GM12865 (cell line): Measurements from ENCODE around the gene ZNF487.
"Not testable (repeated sequence)": the region's sequence is repeated elsewhere in the genome, so short reads cannot be mapped to it uniquely, and the experiment has no call there.

Source experiments
- DNase-seq: peaks from one replicate; pipeline ENCODE4 v3.0.0; 2010; ENCODE audit warnings: low read depth
- H3K4me3 ChIP-seq: 2 replicates; pipeline ENCODE4 v1.5.1; 2011; ENCODE audit warnings: mild to moderate bottlenecking, low read depth, low read length, control low read depth
- TF ChIP-seq, protein P1 (sequence below): IDR thresholded peaks from 2 replicates; pipeline ENCODE4 v1.5.1; 2011; ENCODE audit warnings: low read length, control low read depth, low read depth, inconsistent platforms; ENCODE audit not compliant: insufficient read depth; ENCODE audit errors: missing control alignments

The ZNF487 gene

DNA sequence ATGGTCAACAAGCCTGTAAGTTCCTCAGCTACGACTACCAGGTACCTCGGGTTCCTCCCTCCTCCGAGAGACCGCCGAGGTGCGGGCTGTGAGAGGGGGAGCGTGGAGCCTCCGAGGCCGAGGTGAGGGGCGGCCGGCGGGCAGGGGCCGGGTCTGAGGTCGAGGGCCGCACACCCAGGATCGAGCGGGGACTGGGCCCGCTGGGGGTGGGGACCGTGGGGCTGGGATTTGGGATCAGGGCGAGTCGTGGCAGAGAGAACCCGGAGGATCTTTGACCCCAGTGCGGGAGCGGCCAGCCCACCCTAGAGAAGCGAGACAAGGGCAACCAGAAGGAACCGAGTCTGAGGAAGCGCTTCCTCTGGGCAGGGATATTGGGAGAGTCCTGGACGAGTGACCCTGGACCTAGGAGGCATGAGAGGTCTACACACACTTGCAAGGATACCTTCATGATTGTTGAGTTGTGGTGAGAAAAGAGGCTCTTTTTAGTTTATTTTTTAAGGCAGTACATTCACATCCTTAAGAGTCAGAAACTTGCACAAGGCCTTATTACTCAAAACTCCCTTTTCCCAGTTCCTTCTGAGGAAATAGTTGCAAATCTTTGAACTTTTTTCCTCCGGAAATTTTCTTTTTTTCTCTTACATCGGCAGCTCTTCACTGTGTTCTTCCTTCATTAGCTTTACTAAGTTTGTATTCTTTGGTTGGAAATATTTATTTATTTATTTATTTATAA is 395 bp downstream of the ZNF487 start:
- H3K4me3 ChIP-seq = peak overlapping the region; percentile 90
- TF ChIP-seq, protein P1, sequence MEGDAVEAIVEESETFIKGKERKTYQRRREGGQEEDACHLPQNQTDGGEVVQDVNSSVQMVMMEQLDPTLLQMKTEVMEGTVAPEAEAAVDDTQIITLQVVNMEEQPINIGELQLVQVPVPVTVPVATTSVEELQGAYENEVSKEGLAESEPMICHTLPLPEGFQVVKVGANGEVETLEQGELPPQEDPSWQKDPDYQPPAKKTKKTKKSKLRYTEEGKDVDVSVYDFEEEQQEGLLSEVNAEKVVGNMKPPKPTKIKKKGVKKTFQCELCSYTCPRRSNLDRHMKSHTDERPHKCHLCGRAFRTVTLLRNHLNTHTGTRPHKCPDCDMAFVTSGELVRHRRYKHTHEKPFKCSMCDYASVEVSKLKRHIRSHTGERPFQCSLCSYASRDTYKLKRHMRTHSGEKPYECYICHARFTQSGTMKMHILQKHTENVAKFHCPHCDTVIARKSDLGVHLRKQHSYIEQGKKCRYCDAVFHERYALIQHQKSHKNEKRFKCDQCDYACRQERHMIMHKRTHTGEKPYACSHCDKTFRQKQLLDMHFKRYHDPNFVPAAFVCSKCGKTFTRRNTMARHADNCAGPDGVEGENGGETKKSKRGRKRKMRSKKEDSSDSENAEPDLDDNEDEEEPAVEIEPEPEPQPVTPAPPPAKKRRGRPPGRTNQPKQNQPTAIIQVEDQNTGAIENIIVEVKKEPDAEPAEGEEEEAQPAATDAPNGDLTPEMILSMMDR = no peak
- DNase-seq = no peak

DNA sequence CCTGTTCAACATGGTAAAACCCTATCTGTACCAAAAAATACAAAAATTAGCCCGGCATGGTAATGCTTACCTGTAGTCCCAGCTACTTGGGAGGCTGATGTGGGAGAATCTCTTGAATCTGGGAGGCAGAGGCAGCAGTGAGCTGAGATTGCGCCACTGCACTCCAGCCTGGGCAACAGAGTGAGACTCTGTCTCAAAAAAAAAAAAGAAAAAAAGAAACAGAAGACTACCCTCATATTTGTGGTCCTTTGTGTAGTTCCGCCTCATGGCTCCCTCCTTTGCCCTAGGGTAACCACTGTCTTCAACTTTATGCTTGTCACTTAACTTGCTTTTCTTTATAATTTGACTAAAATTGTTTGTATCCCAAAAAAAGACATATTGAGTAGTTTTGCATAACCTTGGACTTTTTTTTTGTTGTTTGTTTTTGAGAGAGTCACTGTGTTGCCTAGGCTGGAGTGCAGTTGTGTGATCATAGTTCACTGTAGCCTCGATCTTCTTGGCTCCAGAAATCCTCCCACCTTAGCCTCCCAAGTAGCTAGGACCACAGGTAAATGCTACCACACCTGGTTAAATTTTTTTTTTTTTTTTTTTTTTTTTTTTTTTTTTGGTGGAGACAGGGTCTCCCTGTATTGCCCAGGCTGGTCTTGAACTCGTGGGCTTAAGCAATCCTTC is 3.7 kb downstream of the ZNF487 start:
- TF ChIP-seq, protein P1 = no peak
- H3K4me3 ChIP-seq = no peak overlapping the region
- DNase-seq = no peak

DNA sequence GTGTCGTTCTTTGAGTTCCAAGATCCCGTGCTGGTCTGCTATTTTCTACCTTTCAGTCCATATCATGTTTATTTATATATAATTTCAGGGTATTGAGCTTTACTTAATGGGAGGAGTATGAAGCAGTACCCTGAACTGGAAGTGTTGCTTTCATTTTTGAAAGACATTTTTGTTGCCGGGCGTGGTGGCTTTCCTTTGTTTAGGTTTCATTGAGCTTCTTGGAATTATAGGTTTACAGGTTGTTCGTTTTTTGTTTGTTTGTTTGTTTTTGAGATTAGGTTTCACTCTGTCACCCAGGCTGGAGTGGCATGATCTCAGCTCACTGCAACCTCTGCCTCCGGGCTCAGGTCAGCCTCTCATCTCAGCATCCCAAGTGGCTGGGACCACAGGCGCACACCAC is 7.4 kb downstream of the ZNF487 start:
- no peak for DNase-seq
- TF ChIP-seq, protein P1 = no peak
- no peak overlapping the region for H3K4me3 ChIP-seq

DNA sequence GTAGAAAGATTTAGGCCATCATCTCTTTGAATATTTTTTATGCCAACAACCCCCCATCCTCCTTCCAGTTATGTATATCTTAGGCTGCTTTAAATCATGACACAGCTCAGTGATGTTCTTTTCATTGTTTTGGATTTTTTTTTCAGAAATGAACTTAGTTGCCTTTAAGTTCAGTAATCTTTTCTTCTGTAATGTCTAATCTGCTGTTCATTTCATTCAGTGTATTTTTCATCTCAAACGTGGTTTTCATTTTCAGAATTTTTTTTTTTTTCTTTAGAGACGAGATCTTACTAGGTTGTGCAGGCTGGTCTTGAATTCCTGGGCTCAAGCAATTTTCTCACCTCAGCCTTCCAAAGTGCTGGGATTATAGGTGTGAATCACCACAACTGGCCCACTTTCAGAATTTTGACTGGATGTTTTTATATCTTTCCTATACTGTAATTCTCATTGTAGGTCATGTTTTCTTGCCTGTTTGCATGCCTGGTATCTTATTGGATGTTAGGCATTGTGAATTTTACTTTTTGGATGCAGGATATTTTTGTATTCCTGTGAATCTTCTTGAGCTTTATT is 8.1 kb downstream of the ZNF487 start:
- no peak for DNase-seq
- TF ChIP-seq, protein P1 = no peak
- H3K4me3 ChIP-seq = no peak overlapping the region

DNA sequence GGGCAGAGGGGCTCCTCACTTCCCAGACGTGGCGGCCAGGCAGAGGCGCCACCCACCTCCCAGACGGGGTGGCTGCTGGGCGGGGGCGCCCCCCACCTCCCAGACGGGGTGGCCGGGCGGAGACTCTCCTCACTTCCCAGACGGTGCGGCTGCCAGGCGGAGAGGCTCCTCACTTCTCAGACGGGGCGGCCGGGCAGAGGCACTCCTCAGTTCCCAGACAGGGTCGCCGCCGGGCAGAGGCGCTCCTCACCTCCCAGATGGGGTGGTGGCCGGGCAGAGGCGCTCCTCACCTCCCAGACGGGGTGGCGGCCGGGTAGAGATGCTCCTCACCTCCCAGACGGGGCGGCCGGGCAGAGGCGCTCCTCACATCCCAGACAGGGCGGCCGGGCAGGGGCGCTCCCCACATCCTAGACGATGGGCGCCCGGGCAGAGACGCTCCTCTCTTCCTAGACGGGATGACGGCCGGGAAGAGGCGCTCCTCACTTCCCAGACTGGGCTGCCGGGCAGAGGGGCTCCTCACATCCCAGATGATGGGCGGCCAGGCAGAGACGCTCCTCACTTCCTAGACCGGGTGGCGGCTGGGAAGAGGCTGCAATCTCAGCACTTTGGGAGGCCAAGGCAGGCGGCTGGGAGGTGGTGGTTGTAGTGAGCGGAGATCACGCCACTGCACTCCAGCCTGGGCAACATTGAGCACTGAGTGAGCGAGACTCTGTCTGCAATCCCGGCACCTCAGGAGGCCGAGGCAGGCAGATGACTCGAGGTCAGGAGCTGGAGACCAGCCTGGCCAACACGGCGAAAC is 9.5 kb downstream of the ZNF487 start:
- H3K4me3 ChIP-seq, DNase-seq: not testable (repeated sequence)

DNA sequence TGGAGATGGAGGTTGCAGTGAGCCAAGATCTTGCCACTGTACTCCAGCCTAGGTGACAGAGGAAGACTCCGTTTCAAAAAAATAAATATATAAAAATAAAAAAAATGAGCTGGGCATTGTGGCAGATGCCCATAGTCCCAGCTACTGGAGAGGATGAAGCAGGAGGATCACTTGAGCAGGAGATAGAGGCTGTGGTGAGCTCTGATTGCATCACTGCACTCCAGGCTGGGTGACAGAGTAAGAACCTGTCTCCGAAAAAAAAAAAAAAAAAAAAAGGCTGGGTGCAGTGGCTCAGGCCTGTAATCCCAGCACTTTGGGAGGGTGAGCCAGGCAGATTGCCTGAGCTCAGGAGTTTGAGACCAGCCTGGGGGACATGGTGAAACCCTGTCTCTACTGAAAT is 11.8 kb downstream of the ZNF487 start:
- TF ChIP-seq, protein P1 = no peak

DNA sequence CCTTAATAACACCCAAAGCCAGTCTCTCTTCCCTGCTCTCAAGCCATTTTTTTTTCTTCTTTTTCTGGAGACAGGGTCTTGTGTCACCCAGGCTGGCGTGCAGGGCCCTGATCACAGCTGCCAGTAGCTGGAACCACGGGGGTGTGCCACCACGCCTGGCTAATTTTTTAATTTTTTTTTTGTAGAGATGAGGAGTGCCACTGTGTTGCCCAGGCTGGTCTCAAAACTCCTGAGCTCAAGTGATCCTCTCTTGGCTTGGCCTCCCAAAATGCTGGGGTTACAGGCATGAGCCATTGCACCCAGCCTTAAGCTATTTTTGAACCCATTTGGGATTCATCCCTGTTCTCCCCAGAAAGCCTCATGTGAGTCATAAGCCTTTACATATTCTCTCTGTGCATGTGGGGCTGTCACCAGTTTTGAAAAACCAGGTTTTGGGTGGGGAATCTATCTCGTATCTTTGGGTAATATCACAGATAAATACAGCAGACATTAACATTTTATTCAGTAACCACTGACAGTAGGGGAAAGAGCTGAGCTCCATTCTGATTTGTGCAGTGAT is 15.5 kb downstream of the ZNF487 start:
- no peak overlapping the region for H3K4me3 ChIP-seq
- DNase-seq = no peak

More for the DNA sequence above, 11.8 kb downstream of the ZNF487 start:
- H3K4me3 ChIP-seq = no peak overlapping the region
- DNase-seq = no peak

More for the DNA sequence above, 15.5 kb downstream of the ZNF487 start:
- TF ChIP-seq, protein P1 = no peak
